OCI-LY7 (cell line): ENCODE measurements around the gene ZBTB39. TPM values are rescaled to one million over a fixed set of nuclear protein-coding genes. Genes with fewer than 3 reads are reported as not detected.
"Not testable (repeated sequence)": the region's sequence is repeated elsewhere in the genome, so short reads cannot be mapped to it uniquely, and the experiment has no call there.

Experiments
- BruUV-seq: library from RNA; stranded (reverse); fragments of 400-500 nt; replicated peaks from 2 replicates; lab custom pipeline; 2021; lab: Mats Ljungman, UMichigan
- CTCF ChIA-PET: fragments of 300-600 bp; sonication (Branson Sonifier 250); formaldehyde crosslinking; loops from one replicate; lab custom pipeline; 2022; ENCODE audit warnings: antibody characterized with exemption; ENCODE audit not compliant: unreplicated experiment; lab: Charles Lee
- POLR2A ChIA-PET: fragments of 300-600 bp; sonication (Branson Sonifier 250); formaldehyde crosslinking; loops from one replicate; lab custom pipeline; 2022; ENCODE audit warnings: antibody characterized with exemption; lab: Charles Lee
- DNase-seq: peaks from one replicate; pipeline ENCODE4 v3.0.0-alpha.2; 2015; ENCODE audit warnings: low spot score
- H2AFZ ChIP-seq: fragments of 200-600 bp; sonication (generic), shearing (Covaris generic); 2 replicates; pipeline ENCODE4 v1.6.1; 2014; ENCODE audit warnings: mild to moderate bottlenecking, antibody characterized with exemption, low read length, moderate library complexity
- H3K27ac ChIP-seq: fragments of 200-600 bp; sonication (generic); 2 replicates; pipeline ENCODE4 v1.5.1; 2014; ENCODE audit warnings: mixed run types, low read depth, mild to moderate bottlenecking, moderate library complexity, low read length, inconsistent platforms; ENCODE audit not compliant: poor library complexity, severe bottlenecking
- H3K36me3 ChIP-seq: fragments of 200-600 bp; sonication (generic); 2 replicates; pipeline ENCODE4 v1.6.1; 2014; ENCODE audit warnings: mild to moderate bottlenecking, antibody characterized with exemption, low read length, moderate library complexity, mixed read lengths; ENCODE audit not compliant: insufficient read depth
- H3K4me1 ChIP-seq: fragments of 200-600 bp; sonication (generic); 2 replicates; pipeline ENCODE4 v1.5.1; 2014; ENCODE audit warnings: mild to moderate bottlenecking, low read length; ENCODE audit not compliant: insufficient read depth, poor library complexity, severe bottlenecking
- H3K4me2 ChIP-seq: fragments of 200-600 bp; sonication (generic); 2 replicates; pipeline ENCODE4 v1.6.1; 2014; ENCODE audit warnings: mild to moderate bottlenecking, low read length
- H3K4me3 ChIP-seq: fragments of 200-600 bp; sonication (generic); 2 replicates; pipeline ENCODE4 v1.5.1; 2014; ENCODE audit warnings: mild to moderate bottlenecking, low read depth, low read length; ENCODE audit not compliant: poor library complexity, severe bottlenecking
- H3K79me2 ChIP-seq: fragments of 200-600 bp; sonication (generic); 2 replicates; pipeline ENCODE4 v1.6.1; 2016; ENCODE audit warnings: low read depth, mild to moderate bottlenecking, low read length, moderate library complexity, mixed read lengths; ENCODE audit not compliant: insufficient read depth
- H3K9me2 ChIP-seq: fragments of 200-600 bp; sonication (generic); 2 replicates; pipeline ENCODE4 v1.6.1; 2016; ENCODE audit warnings: mild to moderate bottlenecking, low read length, mixed read lengths; ENCODE audit not compliant: insufficient read depth
- H3K9me3 ChIP-seq: fragments of 200-600 bp; sonication (generic); 2 replicates; pipeline ENCODE4 v1.6.1; 2014; ENCODE audit warnings: mild to moderate bottlenecking, mixed run types, low read length, mixed read lengths
- H4K20me1 ChIP-seq: fragments of 200-600 bp; sonication (generic); 2 replicates; pipeline ENCODE4 v1.6.1; 2014; ENCODE audit warnings: mild to moderate bottlenecking, antibody characterized with exemption, low read length, moderate library complexity, mixed read lengths; ENCODE audit not compliant: insufficient read depth
- CTCF ChIP-seq: fragments of 200-600 bp; sonication (generic); conservative IDR thresholded peaks from 2 replicates; pipeline ENCODE4 v1.5.1; 2014; ENCODE audit warnings: mild to moderate bottlenecking, antibody characterized with exemption, low read length, moderate library complexity, mixed read lengths
- EZH2phosphoT487 ChIP-seq: fragments of 200-600 bp; sonication (generic); IDR thresholded peaks from 2 replicates; pipeline ENCODE4 v1.6.1; 2018; ENCODE audit warnings: low read depth, borderline replicate concordance, mild to moderate bottlenecking, mixed run types, antibody characterized with exemption, low read length, moderate library complexity, mixed read lengths
- intact Hi-C: fragments of 100-400 bp; cut with micrococcal nuclease; formaldehyde crosslinking; loops from one replicate; pipeline ENCODE4 v1.10.0; 2022; ENCODE audit not compliant: unreplicated experiment
- total RNA-seq, 2 experiments: library from RNA; depleted of rRNA in 1 of 2; stranded (reverse); fragments of >200 nt in 1 of 2; shearing (Covaris generic) in 1 of 2; gene quantifications; 2 replicates each; pipeline ENCODE4 v1.2.3, GENCODE V29; 2014 to 2022

ZBTB39 gene
- total RNA-seq, 2 experiments from 2014 or later, result 10.0 to 10.9 TPM

- H3K36me3 ChIP-seq, result no peaks in the 10 kb centered on the region
- no peak overlapping the region for H3K4me2 ChIP-seq
- no peaks in the 10 kb centered on the region for H4K20me1 ChIP-seq
- ChIA-PET POLR2A (no interaction called here), CTCF (no interaction called here)
- no peak for DNase-seq
- H3K4me1 ChIP-seq, result no peaks in the 10 kb centered on the region
- H2AFZ ChIP-seq, result no peak overlapping the region
- no peak overlapping the region for H3K27ac ChIP-seq
- no peak for TF ChIP-seq EZH2phosphoT487
- TF ChIP-seq CTCF, result no peak
- no peaks in the 10 kb centered on the region for H3K79me2 ChIP-seq
- no peaks in the 10 kb centered on the region for H3K9me3 ChIP-seq
- no TSS peak for BruUV-seq
- no peaks in the 10 kb centered on the region for H3K9me2 ChIP-seq
- intact Hi-C loops, result no loop called here
- no peak overlapping the region for H3K4me3 ChIP-seq
Observed at GRCh38 chr12:56980268-56980667, 26.1 kb downstream of the ZBTB39 start.

- Histone ChIP-seq H3K36me3 (no peaks in the 10 kb centered on the region), H3K79me2 (no peaks in the 10 kb centered on the region), H3K4me1 (no peaks in the 10 kb centered on the region), H4K20me1 (no peaks in the 10 kb centered on the region), H3K9me2 (no peaks in the 10 kb centered on the region), H3K4me3 (no peak overlapping the region), H3K27ac (no peak overlapping the region), H3K4me2 (no peak overlapping the region), H3K9me3 (no peaks in the 10 kb centered on the region), H2AFZ (no peak overlapping the region)
- CTCF ChIA-PET, result no interaction called here
- intact Hi-C loops, result no loop called here
- TF ChIP-seq EZH2phosphoT487 (no peak), CTCF (no peak)
- DNase-seq, result no peak
- POLR2A ChIA-PET, result no interaction called here
- no TSS peak for BruUV-seq
Observed at GRCh38 chr12:56979628-56980027, 26.7 kb downstream of the ZBTB39 start.

GRCh38 chr12:56978397-56979138 lies 27.8 kb downstream of the ZBTB39 start:
- Histone ChIP-seq H3K79me2 (no peaks in the 10 kb centered on the region), H3K9me3 (no peaks in the 10 kb centered on the region), H3K4me3 (no peak overlapping the region), H3K36me3 (no peaks in the 10 kb centered on the region), H3K4me2 (no peak overlapping the region), H3K9me2 (no peaks in the 10 kb centered on the region), H2AFZ (no peak overlapping the region), H3K27ac (no peak overlapping the region), H4K20me1 (no peaks in the 10 kb centered on the region), H3K4me1 (no peaks in the 10 kb centered on the region)
- TF ChIP-seq EZH2phosphoT487, result no peak
- no peak for TF ChIP-seq CTCF
- intact Hi-C loops, result no loop called here
- ChIA-PET CTCF (no interaction called here), POLR2A (no interaction called here)
- no peak for DNase-seq
- BruUV-seq, result no TSS peak

- H3K79me2 ChIP-seq, DNase-seq, H3K9me3 ChIP-seq, H4K20me1 ChIP-seq, H3K4me1 ChIP-seq, CTCF ChIA-PET, H3K27ac ChIP-seq, intact Hi-C loops, BruUV-seq, POLR2A ChIA-PET, H3K9me2 ChIP-seq, H3K4me3 ChIP-seq, H3K36me3 ChIP-seq, H2AFZ ChIP-seq, H3K4me2 ChIP-seq: not testable (repeated sequence)
Observed at GRCh38 chr12:56977361-56977760, 29.0 kb downstream of the ZBTB39 start.
